ENCODE data around the gene TAS1R2.

TAS1R2 gene

GRCh38 chr1:18817316-18817715 lies 42.1 kb downstream of the TAS1R2 start:
- Histone ChIP-seq H3K27ac (ENCODE audit: low read length) (no peak overlapping the region), H3K27me3 (ENCODE audit: low read depth, low read length) (peaks cover 16% of the 10 kb centered on the region), H3K36me3 (ENCODE audit: control insufficient read depth in 1 of 2, insufficient read depth in 2 of 2, low read length in 2 of 2) (no peaks in the 10 kb centered on the region), H3K4me1 (ENCODE audit: control insufficient read depth in 1 of 2, insufficient read depth in 2 of 2, low read length in 2 of 2) (peaks cover 0 to 5% of the 10 kb centered on the region in 2 donors), H3K4me3 (ENCODE audit: low read depth in 1 of 2, low read length in 2 of 2) (no peak overlapping the region), H3K9me3 (ENCODE audit: control insufficient read depth in 1 of 2, low read length in 2 of 2) (no peaks in the 10 kb centered on the region)

DNA sequence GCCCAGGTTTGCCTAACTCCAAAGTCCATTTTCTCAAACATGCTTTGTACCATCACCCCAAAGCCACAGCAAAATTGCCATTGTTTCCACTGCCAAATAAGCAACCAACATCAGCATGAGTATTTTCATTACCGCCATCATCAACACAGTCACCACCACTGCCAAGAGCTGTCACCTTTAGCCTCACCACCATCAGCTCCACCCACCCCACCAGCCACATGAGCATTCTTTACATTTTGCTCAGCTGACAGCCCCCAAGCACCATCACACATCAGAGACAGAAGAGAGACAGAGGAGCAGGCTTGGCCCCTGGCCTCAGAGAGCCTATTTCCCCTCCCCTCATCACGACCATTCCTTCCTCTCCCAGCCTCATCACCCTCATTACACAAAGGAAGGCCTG lies 42.7 kb downstream of the TAS1R2 start:
- Histone ChIP-seq H3K4me1 (ENCODE audit: control insufficient read depth in 1 of 2, insufficient read depth in 2 of 2, low read length in 2 of 2) (peaks cover 0 to 5% of the 10 kb centered on the region in 2 donors), H3K27ac (ENCODE audit: low read length) (no peak overlapping the region), H3K36me3 (ENCODE audit: control insufficient read depth in 1 of 2, insufficient read depth in 2 of 2, low read length in 2 of 2) (no peaks in the 10 kb centered on the region), H3K27me3 (ENCODE audit: low read depth, low read length) (peaks cover 16% of the 10 kb centered on the region), H3K4me3 (ENCODE audit: low read depth in 1 of 2, low read length in 2 of 2) (no peak overlapping the region), H3K9me3 (ENCODE audit: control insufficient read depth in 1 of 2, low read length in 2 of 2) (no peaks in the 10 kb centered on the region)

DNA sequence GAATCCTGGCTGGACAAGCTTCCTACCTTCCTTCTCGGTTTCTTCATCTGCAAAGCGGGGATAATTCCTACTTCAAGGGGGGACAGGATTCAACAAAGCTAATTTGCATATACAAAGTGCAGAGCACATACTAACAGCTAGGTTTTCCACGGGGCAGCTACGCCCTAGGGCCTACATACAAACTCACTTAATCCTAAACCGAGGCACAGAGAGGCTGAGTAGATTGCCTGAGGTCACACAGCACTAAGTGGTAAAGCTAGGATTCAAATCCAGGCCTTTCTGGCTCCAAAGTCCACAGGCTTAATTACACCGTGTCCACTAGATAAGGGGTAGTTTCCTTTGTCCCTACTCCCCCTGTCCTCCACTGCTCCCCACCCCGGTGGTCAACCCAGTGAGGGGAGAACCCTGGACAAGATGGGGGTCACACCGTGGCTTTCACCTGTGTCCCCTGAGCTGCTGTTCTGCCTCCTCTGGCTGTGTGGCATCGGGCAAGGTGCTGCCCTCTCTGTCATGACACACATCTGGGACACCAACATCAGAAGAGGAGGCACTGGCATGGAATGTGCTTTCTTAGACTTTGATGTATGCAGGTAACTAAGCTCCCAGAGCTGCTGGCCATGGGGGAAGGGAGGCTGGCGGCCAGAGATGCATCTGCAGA lies 44.5 kb downstream of the TAS1R2 start:
- Histone ChIP-seq H3K9me3 (ENCODE audit: control insufficient read depth in 1 of 2, low read length in 2 of 2) (no peaks in the 10 kb centered on the region), H3K4me3 (ENCODE audit: low read depth in 1 of 2, low read length in 2 of 2) (no peak overlapping the region), H3K27me3 (ENCODE audit: low read depth, low read length) (peaks cover 15% of the 10 kb centered on the region), H3K27ac (ENCODE audit: low read length) (no peak overlapping the region), H3K4me1 (ENCODE audit: control insufficient read depth in 1 of 2, insufficient read depth in 2 of 2, low read length in 2 of 2) (no peaks in the 10 kb centered on the region), H3K36me3 (ENCODE audit: control insufficient read depth in 1 of 2, insufficient read depth in 2 of 2, low read length in 2 of 2) (no peaks in the 10 kb centered on the region)

- H3K4me3 ChIP-seq (ENCODE audit: low read depth in 1 of 2, low read length in 2 of 2), result no peak overlapping the region
- no peaks in the 10 kb centered on the region for H3K9me3 ChIP-seq (ENCODE audit: control insufficient read depth in 1 of 2, low read length in 2 of 2)
- no peaks in the 10 kb centered on the region for H3K36me3 ChIP-seq (ENCODE audit: control insufficient read depth in 1 of 2, insufficient read depth in 2 of 2, low read length in 2 of 2)
- no peaks in the 10 kb centered on the region for H3K4me1 ChIP-seq (ENCODE audit: control insufficient read depth in 1 of 2, insufficient read depth in 2 of 2, low read length in 2 of 2)
- H3K27ac ChIP-seq (ENCODE audit: low read length), result no peak overlapping the region
- H3K27me3 ChIP-seq (ENCODE audit: low read depth, low read length), result peaks cover 11% of the 10 kb centered on the region
These were observed 45.0 kb downstream of the TAS1R2 start for GRCh38 chr1:18814425-18814824.

- H3K4me3 ChIP-seq (ENCODE audit: low read depth in 1 of 2, low read length in 2 of 2), result no peak overlapping the region
- peaks cover 6% of the 10 kb centered on the region for H3K27me3 ChIP-seq (ENCODE audit: low read depth, low read length)
These were observed 47.0 kb downstream of the TAS1R2 start for GRCh38 chr1:18812453-18812939.

GRCh38 chr1:18811733-18812452 lies 47.6 kb downstream of the TAS1R2 start:
- Histone ChIP-seq H3K27ac (ENCODE audit: low read length) (no peak overlapping the region), H3K4me3 (ENCODE audit: low read depth in 1 of 2, low read length in 2 of 2) (no peak overlapping the region), H3K27me3 (ENCODE audit: low read depth, low read length) (peaks cover 3% of the 10 kb centered on the region), H3K4me1 (ENCODE audit: control insufficient read depth in 1 of 2, insufficient read depth in 2 of 2, low read length in 2 of 2) (no peaks in the 10 kb centered on the region), H3K36me3 (ENCODE audit: control insufficient read depth in 1 of 2, insufficient read depth in 2 of 2, low read length in 2 of 2) (no peaks in the 10 kb centered on the region), H3K9me3 (ENCODE audit: control insufficient read depth in 1 of 2, low read length in 2 of 2) (no peaks in the 10 kb centered on the region)

More at GRCh38 chr1:18812453-18812939, 47.0 kb downstream of the TAS1R2 start:
- H3K36me3 ChIP-seq (ENCODE audit: control insufficient read depth in 1 of 2, insufficient read depth in 2 of 2, low read length in 2 of 2), result no peaks in the 10 kb centered on the region
- H3K4me1 ChIP-seq (ENCODE audit: control insufficient read depth in 1 of 2, insufficient read depth in 2 of 2, low read length in 2 of 2), result no peaks in the 10 kb centered on the region
- H3K27ac ChIP-seq (ENCODE audit: low read length), result no peak overlapping the region
- H3K9me3 ChIP-seq (ENCODE audit: control insufficient read depth in 1 of 2, low read length in 2 of 2), result no peaks in the 10 kb centered on the region

- no peaks in the 10 kb centered on the region for H3K9me3 ChIP-seq (ENCODE audit: control insufficient read depth in 1 of 2, low read length in 2 of 2)
- H3K27ac ChIP-seq (ENCODE audit: low read length), result no peak overlapping the region
- H3K27me3 ChIP-seq (ENCODE audit: low read depth, low read length), result peaks cover under 1% of the 10 kb centered on the region
- no peaks in the 10 kb centered on the region for H3K36me3 ChIP-seq (ENCODE audit: control insufficient read depth in 1 of 2, insufficient read depth in 2 of 2, low read length in 2 of 2)
- H3K4me3 ChIP-seq (ENCODE audit: low read depth in 1 of 2, low read length in 2 of 2), result no peak overlapping the region
- no peaks in the 10 kb centered on the region for H3K4me1 ChIP-seq (ENCODE audit: control insufficient read depth in 1 of 2, insufficient read depth in 2 of 2, low read length in 2 of 2)
These were observed 49.2 kb downstream of the TAS1R2 start for GRCh38 chr1:18809953-18810899.

DNA sequence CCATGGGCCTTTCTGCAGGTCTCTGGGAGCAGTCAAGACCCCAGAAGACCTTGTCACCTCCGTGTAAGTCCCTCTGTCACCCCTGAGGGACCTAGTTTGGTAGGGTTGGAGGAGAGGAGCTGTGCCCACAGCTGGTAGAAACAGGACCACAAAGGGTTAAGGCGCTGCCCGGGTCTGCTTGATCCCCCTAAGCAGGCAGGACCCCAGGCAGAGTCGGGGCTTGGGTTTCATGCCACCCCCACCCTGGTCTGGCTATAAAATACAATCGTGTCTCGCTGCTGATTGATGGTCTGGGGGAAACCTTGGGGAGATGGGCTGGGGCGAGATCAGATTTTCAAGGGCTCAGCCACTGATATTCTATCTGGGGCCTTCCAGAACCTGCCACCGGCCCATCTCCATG lies 50.9 kb downstream of the TAS1R2 start:
- Histone ChIP-seq H3K4me3 (ENCODE audit: low read depth in 1 of 2, low read length in 2 of 2) (no peak overlapping the region), H3K4me1 (ENCODE audit: control insufficient read depth in 1 of 2, insufficient read depth in 2 of 2, low read length in 2 of 2) (peaks cover 0 to 14% of the 10 kb centered on the region in 2 donors), H3K9me3 (ENCODE audit: control insufficient read depth in 1 of 2, low read length in 2 of 2) (no peaks in the 10 kb centered on the region), H3K27me3 (ENCODE audit: low read depth, low read length) (no peaks in the 10 kb centered on the region), H3K27ac (ENCODE audit: low read length) (no peak overlapping the region), H3K36me3 (ENCODE audit: control insufficient read depth in 1 of 2, insufficient read depth in 2 of 2, low read length in 2 of 2) (no peaks in the 10 kb centered on the region)

GRCh38 chr1:18807334-18808063 lies 52.0 kb downstream of the TAS1R2 start:
- Histone ChIP-seq H3K27me3 (ENCODE audit: low read depth, low read length) (no peaks in the 10 kb centered on the region), H3K4me1 (ENCODE audit: control insufficient read depth in 1 of 2, insufficient read depth in 2 of 2, low read length in 2 of 2) (peaks cover 0 to 16% of the 10 kb centered on the region in 2 donors), H3K27ac (ENCODE audit: low read length) (no peak overlapping the region)

GRCh38 chr1:18805925-18806849 lies 53.3 kb downstream of the TAS1R2 start:
- H3K36me3 ChIP-seq (ENCODE audit: control insufficient read depth in 1 of 2, insufficient read depth in 2 of 2, low read length in 2 of 2), result no peaks in the 10 kb centered on the region
- H3K27me3 ChIP-seq (ENCODE audit: low read depth, low read length), result no peaks in the 10 kb centered on the region
- no peaks in the 10 kb centered on the region for H3K9me3 ChIP-seq (ENCODE audit: control insufficient read depth in 1 of 2, low read length in 2 of 2)
- H3K4me3 ChIP-seq (ENCODE audit: low read depth in 1 of 2, low read length in 2 of 2), result no peak overlapping the region
- H3K27ac ChIP-seq (ENCODE audit: low read length), result no peak overlapping the region
- H3K4me1 ChIP-seq (ENCODE audit: control insufficient read depth in 1 of 2, insufficient read depth in 2 of 2, low read length in 2 of 2), result peaks cover 0 to 16% of the 10 kb centered on the region in 2 donors

More at GRCh38 chr1:18807334-18808063, 52.0 kb downstream of the TAS1R2 start:
- no peak overlapping the region for H3K4me3 ChIP-seq (ENCODE audit: low read depth in 1 of 2, low read length in 2 of 2)
- H3K36me3 ChIP-seq (ENCODE audit: control insufficient read depth in 1 of 2, insufficient read depth in 2 of 2, low read length in 2 of 2), result no peaks in the 10 kb centered on the region
- no peaks in the 10 kb centered on the region for H3K9me3 ChIP-seq (ENCODE audit: control insufficient read depth in 1 of 2, low read length in 2 of 2)
